NB4 (cell line): ENCODE measurements around the gene UBA1.

Experiments used
- DNase-seq: peaks from one replicate; pipeline ENCODE4 v3.0.0; 2010; ENCODE audit warnings: low read depth
- H3K4me3 ChIP-seq: one replicate; pipeline ENCODE4 v1.5.1; 2011; ENCODE audit warnings: mild to moderate bottlenecking, low read depth, low read length, moderate library complexity
- CTCF ChIP-seq: IDR thresholded peaks from one replicate; pipeline ENCODE4 v1.5.1; 2012; ENCODE audit warnings: low read depth, low read length
- MAX ChIP-seq: IDR thresholded peaks from 2 replicates; pipeline ENCODE4 v1.6.1; 2011; ENCODE audit warnings: low read depth, low read length
- MYC ChIP-seq: IDR thresholded peaks from 2 replicates; pipeline ENCODE4 v1.6.1; 2011; ENCODE audit warnings: low read depth, low read length
- POLR2A ChIP-seq: IDR thresholded peaks from 2 replicates; pipeline ENCODE4 v1.6.1; 2011; ENCODE audit warnings: mild to moderate bottlenecking; ENCODE audit not compliant: insufficient read length; ENCODE audit errors: extremely low read depth

Gene UBA1

GRCh38 chrX:47181301-47181700 lies 12.3 kb upstream of the UBA1 start:
- no peak for TF ChIP-seq MAX
- no peak for TF ChIP-seq MYC
- no peak for TF ChIP-seq CTCF
- TF ChIP-seq POLR2A = no peak
- no peak overlapping the region for H3K4me3 ChIP-seq
- no peak for DNase-seq

- DNase-seq = no peak
- H3K4me3 ChIP-seq = no peak overlapping the region
- TF ChIP-seq MYC (no peak), CTCF (no peak), MAX (no peak), POLR2A (no peak)
These were observed 11.4 kb upstream of the UBA1 start for GRCh38 chrX:47182106-47182700.

- TF ChIP-seq POLR2A (no peak), MAX (no peak), CTCF (no peak), MYC (no peak)
- DNase-seq = no peak
- H3K4me3 ChIP-seq = no peak overlapping the region
These were observed 9.1 kb upstream of the UBA1 start for GRCh38 chrX:47184486-47184885.

- H3K4me3 ChIP-seq = no peak overlapping the region
- no peak for TF ChIP-seq MAX
- TF ChIP-seq CTCF = no peak
- no peak for TF ChIP-seq MYC
- DNase-seq = no peak
These were observed 8.4 kb upstream of the UBA1 start for GRCh38 chrX:47185241-47185640.

- no peak overlapping the region for H3K4me3 ChIP-seq
- DNase-seq = no peak
- no peak for TF ChIP-seq MYC
- no peak for TF ChIP-seq POLR2A
- no peak for TF ChIP-seq CTCF
- TF ChIP-seq MAX = no peak
These were observed 7.4 kb upstream of the UBA1 start for GRCh38 chrX:47186096-47186740.
